Uterus (tissue), 4 donors: Measurements from ENCODE around the gene KDM8. TPM values are rescaled to one million over a fixed set of nuclear protein-coding genes. Genes with fewer than 3 reads are reported as not detected.
"Not testable (repeated sequence)": the region's sequence is repeated elsewhere in the genome, so short reads cannot be mapped to it uniquely, and the experiment has no call there.

ENCODE experiments used
- DNase-seq, 2 donors: peaks; one replicate each; pipeline ENCODE4 v3.0.0-alpha.2; 2019 to 2020
- H3K27ac ChIP-seq, 2 donors: fragments of 200-600 bp; sonication (generic); 1 replicate in 1 of 2; 2 replicates in 1 of 2; pipeline ENCODE4 v1.5.1; 2016 to 2018
- H3K27me3 ChIP-seq, 2 donors: fragments of 200-600 bp; sonication (generic); one replicate each; pipeline ENCODE4 v1.5.1; 2018 to 2019; ENCODE audit warnings: control low read depth in 1 of 2
- H3K36me3 ChIP-seq, 2 donors: fragments of 200-600 bp; sonication (generic); one replicate each; pipeline ENCODE4 v1.5.1; 2019; ENCODE audit warnings: control low read depth in 1 of 2
- H3K4me1 ChIP-seq, 2 donors: fragments of 200-600 bp; sonication (generic); one replicate each; pipeline ENCODE4 v1.5.1; 2018 to 2019; ENCODE audit warnings: control low read depth in 1 of 2
- H3K4me3 ChIP-seq, 2 donors: fragments of 200-600 bp; sonication (generic); 1 replicate in 1 of 2; 2 replicates in 1 of 2; pipeline ENCODE4 v1.5.1; 2018 to 2019; ENCODE audit warnings: mild to moderate bottlenecking in 1 of 2
- H3K9me3 ChIP-seq, 2 donors: fragments of 200-600 bp; sonication (generic); one replicate each; pipeline ENCODE4 v1.5.1; 2019; ENCODE audit warnings: control low read depth in 1 of 2
- POLR2A ChIP-seq, 2 donors: fragments of 450-650 bp; IDR thresholded peaks; one replicate each; pipeline ENCODE4 v1.6.1; 2016; ENCODE audit warnings: antibody characterized with exemption in 2 of 2, mild to moderate bottlenecking in 1 of 2, moderate library complexity in 1 of 2
- intact Hi-C: fragments of 100-400 bp; cut with DNase I; formaldehyde crosslinking; loops from one replicate; pipeline ENCODE4 v1.15.1; 2023; ENCODE audit warnings: low total_unique reads
- total RNA-seq, 4 donors: library from RNA; depleted of rRNA in 3 of 4; stranded (reverse); fragments of >200 nt in 3 of 4; gene quantifications; one replicate each; pipeline versions ENCODE4 v1.1.0 to v1.2.4, GENCODE V29; 2014 to 2023
- TF ChIP-seq, protein P1 (sequence below), 4 experiments: fragments of 200-600 bp in 2 of 4; fragments of 450-650 bp in 2 of 4; sonication (generic) in 2 of 4; IDR thresholded peaks; one replicate each; pipeline ENCODE4 v1.5.1; 2016 to 2019; ENCODE audit warnings: antibody characterized with exemption in 4 of 4, mild to moderate bottlenecking in 2 of 4, moderate library complexity in 1 of 4
- donor health status: DM: yes; HTN: yes; CAD: no.

KDM8 gene
- total RNA-seq, 4 donors from 2014 or later: 4.1 to 31.0 (median 11.5) TPM; not detected in 1

GRCh38 chr16:27246439-27246838 is 43.1 kb downstream of the KDM8 start:
- Histone ChIP-seq H3K9me3 (no peaks in the 10 kb centered on the region), H3K27ac (peak overlapping the region; percentile 82 to 87), H3K4me3 (no peak overlapping the region), H3K27me3 (no peaks in the 10 kb centered on the region), H3K36me3 (no peaks in the 10 kb centered on the region), H3K4me1 (peaks cover 6 to 25% of the 10 kb centered on the region in 2 donors)
- TF ChIP-seq, protein P1, sequence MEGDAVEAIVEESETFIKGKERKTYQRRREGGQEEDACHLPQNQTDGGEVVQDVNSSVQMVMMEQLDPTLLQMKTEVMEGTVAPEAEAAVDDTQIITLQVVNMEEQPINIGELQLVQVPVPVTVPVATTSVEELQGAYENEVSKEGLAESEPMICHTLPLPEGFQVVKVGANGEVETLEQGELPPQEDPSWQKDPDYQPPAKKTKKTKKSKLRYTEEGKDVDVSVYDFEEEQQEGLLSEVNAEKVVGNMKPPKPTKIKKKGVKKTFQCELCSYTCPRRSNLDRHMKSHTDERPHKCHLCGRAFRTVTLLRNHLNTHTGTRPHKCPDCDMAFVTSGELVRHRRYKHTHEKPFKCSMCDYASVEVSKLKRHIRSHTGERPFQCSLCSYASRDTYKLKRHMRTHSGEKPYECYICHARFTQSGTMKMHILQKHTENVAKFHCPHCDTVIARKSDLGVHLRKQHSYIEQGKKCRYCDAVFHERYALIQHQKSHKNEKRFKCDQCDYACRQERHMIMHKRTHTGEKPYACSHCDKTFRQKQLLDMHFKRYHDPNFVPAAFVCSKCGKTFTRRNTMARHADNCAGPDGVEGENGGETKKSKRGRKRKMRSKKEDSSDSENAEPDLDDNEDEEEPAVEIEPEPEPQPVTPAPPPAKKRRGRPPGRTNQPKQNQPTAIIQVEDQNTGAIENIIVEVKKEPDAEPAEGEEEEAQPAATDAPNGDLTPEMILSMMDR (IDR thresholded peaks at IDR 0.05): no peak
- TF ChIP-seq POLR2A (IDR thresholded peaks at IDR 0.05): no peak
- intact Hi-C loops: loop anchor here (10.0 kb wide), 1 partner anchor 78 kb away; no protein-coding TSS in a partner anchor
- DNase-seq: no peak

- Histone ChIP-seq H3K4me1 (peaks cover 6 to 25% of the 10 kb centered on the region in 2 donors), H3K27ac (peak overlapping the region in 1 of 2 donors; percentile 87)
- not testable (repeated sequence) for DNase-seq, H3K36me3 ChIP-seq, H3K9me3 ChIP-seq, H3K4me3 ChIP-seq, H3K27me3 ChIP-seq
- intact Hi-C loops: loop anchor here (10.0 kb wide), 1 partner anchor 78 kb away; no protein-coding TSS in a partner anchor
Measured at GRCh38 chr16:27247076-27247475, 43.8 kb downstream of the KDM8 start.

- no peaks in the 10 kb centered on the region for H3K27me3 ChIP-seq
- peaks cover 6 to 17% of the 10 kb centered on the region in 2 donors for H3K4me1 ChIP-seq
- no peaks in the 10 kb centered on the region for H3K9me3 ChIP-seq
- intact Hi-C loops: loop anchor here (10.0 kb wide), 1 partner anchor 77 kb away; no protein-coding TSS in a partner anchor
- no peak overlapping the region for H3K27ac ChIP-seq
- H3K36me3 ChIP-seq: no peaks in the 10 kb centered on the region
- no peak for DNase-seq
- no peak overlapping the region for H3K4me3 ChIP-seq
- TF ChIP-seq, protein P1 (IDR thresholded peaks at IDR 0.05): no peak
- no peak for TF ChIP-seq POLR2A (IDR thresholded peaks at IDR 0.05)
Measured at GRCh38 chr16:27248036-27248435, 44.7 kb downstream of the KDM8 start.

DNA sequence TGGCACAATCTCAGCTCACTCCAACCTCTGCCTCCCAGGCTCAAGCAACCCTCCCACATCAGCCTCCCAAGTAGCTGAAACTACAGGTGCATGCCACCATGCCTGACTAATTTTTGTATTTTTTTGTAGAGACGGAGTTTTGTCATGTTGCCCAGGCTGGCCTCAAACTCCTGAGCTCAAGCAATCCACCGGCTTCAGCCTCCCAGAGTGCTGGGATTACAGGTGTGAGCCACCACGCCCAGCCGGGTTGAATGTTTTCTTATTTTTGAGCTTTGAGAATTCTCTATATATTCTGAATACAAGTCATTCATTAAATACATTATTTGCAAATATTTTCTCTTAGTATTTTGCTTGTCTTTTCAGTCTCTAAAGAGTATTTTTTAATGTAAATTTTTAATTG is 45.6 kb downstream of the KDM8 start:
- not testable (repeated sequence) for H3K4me1 ChIP-seq, DNase-seq, H3K36me3 ChIP-seq, H3K27ac ChIP-seq, H3K9me3 ChIP-seq, H3K27me3 ChIP-seq, H3K4me3 ChIP-seq
- intact Hi-C loops: loop anchor here (10.0 kb wide), 1 partner anchor 76 kb away; no protein-coding TSS in a partner anchor

DNA sequence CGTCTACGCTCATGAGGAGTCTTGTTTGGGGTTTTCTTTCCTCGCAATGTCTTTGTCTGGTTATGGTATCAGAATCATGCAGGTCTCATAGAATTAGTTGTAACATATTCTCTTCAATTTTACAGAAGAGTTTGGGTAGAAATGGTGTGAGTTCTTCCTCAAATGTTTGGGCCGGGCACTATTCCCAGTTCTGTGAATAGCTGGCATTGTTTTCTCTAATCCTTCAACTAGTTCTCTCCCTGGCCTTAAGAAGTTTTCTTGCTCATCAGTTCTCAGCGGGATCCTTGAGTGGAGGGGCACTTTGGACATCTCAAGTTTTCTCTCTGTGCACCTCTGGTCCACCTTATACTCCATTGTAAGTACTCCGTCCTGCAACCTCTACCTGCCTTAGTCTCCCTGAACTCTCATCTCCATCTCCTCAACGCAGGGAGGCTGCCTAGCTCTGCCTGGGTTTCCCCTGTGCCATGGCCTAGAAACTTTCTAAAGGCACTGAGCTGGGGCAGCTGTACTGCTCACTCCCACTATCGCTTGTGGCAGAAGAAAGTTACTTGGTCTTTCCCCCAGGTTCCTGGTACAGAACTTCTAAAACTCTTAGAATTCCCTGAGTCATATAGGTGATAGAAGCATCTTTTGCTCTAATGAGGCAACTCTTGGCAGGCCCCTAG is 48.3 kb downstream of the KDM8 start:
- no peak for TF ChIP-seq POLR2A (IDR thresholded peaks at IDR 0.05)
- TF ChIP-seq, protein P1 (IDR thresholded peaks at IDR 0.05): no peak
- H3K9me3 ChIP-seq: no peaks in the 10 kb centered on the region
- DNase-seq: no peak
- intact Hi-C loops: no loop called here
- no peaks in the 10 kb centered on the region for H3K4me1 ChIP-seq
- no peaks in the 10 kb centered on the region for H3K27me3 ChIP-seq
- H3K4me3 ChIP-seq: no peak overlapping the region
- no peak overlapping the region for H3K27ac ChIP-seq
- H3K36me3 ChIP-seq: no peaks in the 10 kb centered on the region

- Histone ChIP-seq H3K4me3 (no peak overlapping the region), H3K9me3 (no peaks in the 10 kb centered on the region), H3K36me3 (no peaks in the 10 kb centered on the region), H3K27me3 (no peaks in the 10 kb centered on the region), H3K4me1 (no peaks in the 10 kb centered on the region), H3K27ac (no peak overlapping the region)
- no peak for TF ChIP-seq POLR2A (IDR thresholded peaks at IDR 0.05)
- TF ChIP-seq, protein P1 (IDR thresholded peaks at IDR 0.05): no peak
- no peak for DNase-seq
- intact Hi-C loops: no loop called here
Measured at GRCh38 chr16:27252206-27252585, 48.9 kb downstream of the KDM8 start.
